Keratinocyte (primary cell): ENCODE results near the gene ANAPC5. TPM values are rescaled to one million over a fixed set of nuclear protein-coding genes. Genes with fewer than 3 reads are reported as not detected.
"Not testable (repeated sequence)": the region's sequence is repeated elsewhere in the genome, so short reads cannot be mapped to it uniquely, and the experiment has no call there.

Experiments used
- DNase-seq: peaks from one replicate; pipeline ENCODE4 v3.0.0-alpha.2; 2011; ENCODE audit warnings: low read depth, missing footprints, low spot score
- FAIRE-seq: peaks from 2 replicates; lab custom pipeline; 2011; peaks lifted over from hg19 to GRCh38; lab: Jason Lieb, UNC
- H2AFZ ChIP-seq: 2 replicates; pipeline ENCODE4 v1.6.0; 2012; ENCODE audit warnings: low read length, control low read depth, inconsistent platforms; ENCODE audit not compliant: control insufficient read depth
- H3K27ac ChIP-seq: 2 replicates; pipeline ENCODE4 v1.5.1; 2011; ENCODE audit warnings: low read length; ENCODE audit not compliant: control insufficient read depth, insufficient read depth
- H3K27me3 ChIP-seq: 3 replicates; pipeline ENCODE4 v1.6.0; 2011; ENCODE audit warnings: low read length; ENCODE audit not compliant: control insufficient read depth, insufficient read depth; ENCODE audit errors: extremely low read depth
- H3K36me3 ChIP-seq, 2 experiments: 2 replicates in 1 of 2; 3 replicates in 1 of 2; pipeline ENCODE4 v1.5.1; 2011; ENCODE audit warnings: low read length in 2 of 2, mild to moderate bottlenecking in 1 of 2; ENCODE audit not compliant: control insufficient read depth in 2 of 2, insufficient read depth in 2 of 2; ENCODE audit errors: extremely low read depth in 1 of 2
- H3K4me1 ChIP-seq: 3 replicates; pipeline ENCODE4 v1.5.1; 2011; ENCODE audit warnings: low read length; ENCODE audit not compliant: control insufficient read depth, insufficient read depth; ENCODE audit errors: extremely low read depth
- H3K4me2 ChIP-seq: 3 replicates; pipeline ENCODE4 v1.6.0; 2011; ENCODE audit warnings: low read depth, low read length; ENCODE audit not compliant: control insufficient read depth, insufficient read depth; ENCODE audit errors: extremely low read depth
- H3K4me3 ChIP-seq, 3 experiments: fragments of 200-600 bp in 1 of 3; sonication (generic) in 1 of 3; 2 replicates in 2 of 3; 3 replicates in 1 of 3; pipeline ENCODE4 v1.5.1; 2011 to 2016; ENCODE audit warnings: low read length in 3 of 3, mild to moderate bottlenecking in 3 of 3, control low read depth in 2 of 3, inconsistent platforms in 1 of 3, low read depth in 1 of 3, mixed read lengths in 1 of 3, mixed run types in 1 of 3, moderate library complexity in 1 of 3; ENCODE audit not compliant: control insufficient read depth in 2 of 3, insufficient read depth in 2 of 3; ENCODE audit errors: extremely low read depth in 1 of 3
- H3K79me2 ChIP-seq: 2 replicates; pipeline ENCODE4 v1.6.0; 2012; ENCODE audit warnings: low read length; ENCODE audit not compliant: control insufficient read depth, insufficient read depth
- H3K9ac ChIP-seq: 3 replicates; pipeline ENCODE4 v1.6.0; 2011; ENCODE audit warnings: low read length; ENCODE audit not compliant: control insufficient read depth, insufficient read depth; ENCODE audit errors: extremely low read depth
- H3K9me1 ChIP-seq: 3 replicates; pipeline ENCODE4 v1.6.0; 2011; ENCODE audit warnings: low read length; ENCODE audit not compliant: control insufficient read depth, insufficient read depth; ENCODE audit errors: extremely low read depth
- H3K9me3 ChIP-seq: 2 replicates; pipeline ENCODE4 v1.5.1; 2012; ENCODE audit warnings: low read depth, low read length; ENCODE audit not compliant: control insufficient read depth
- H4K20me1 ChIP-seq: 3 replicates; pipeline ENCODE4 v1.6.0; 2011; ENCODE audit warnings: low read length; ENCODE audit not compliant: control insufficient read depth, insufficient read depth; ENCODE audit errors: extremely low read depth
- CTCF ChIP-seq, 3 experiments: IDR thresholded peaks in 1 of 3; conservative IDR thresholded peaks in 1 of 3; optimal IDR thresholded peaks in 1 of 3; 2 replicates in 2 of 3; 3 replicates in 1 of 3; pipeline versions ENCODE3 to v1.5.1; 2011; ENCODE audit warnings: low read length in 3 of 3, mild to moderate bottlenecking in 3 of 3, moderate library complexity in 2 of 3, control low read depth in 1 of 3, inconsistent platforms in 1 of 3; ENCODE audit not compliant: insufficient read depth in 2 of 3; ENCODE audit errors: extremely low read depth in 1 of 3
- EZH2 ChIP-seq: IDR thresholded peaks from one replicate; pipeline ENCODE4 v1.6.1; 2012; ENCODE audit warnings: inconsistent platforms, mild to moderate bottlenecking, low read length, moderate library complexity
- dilution Hi-C: fragments of 300-500 bp; cut with MboI; formaldehyde crosslinking; loops from one replicate; pipeline ENCODE4 v1.7.0; 2020; ENCODE audit warnings: low sequenced_read_pairs; ENCODE audit not compliant: extremely low pct_ligation_motif_present
- polyA plus RNA-seq, 5 experiments: library from polyadenylated mRNA; depleted of rRNA in 3 of 5; stranded (reverse) in 3 of 5; stranded (forward) in 1 of 5; unstranded in 1 of 5; fragments of >200 nt; gene quantifications; 1 replicate in 1 of 5; 2 replicates in 3 of 5; 3 replicates in 1 of 5; pipeline versions ENCODE4 v1.2.1 to v1.2.3, GENCODE V29; 2011 to 2012; ENCODE audit warnings: missing spikeins in 2 of 5, low read depth in 1 of 5, low replicate concordance in 1 of 5

ANAPC5 gene
- polyA plus RNA-seq, 1 donor (not counting 4 experiments of a cell fraction or from before 2014, with no cell fraction given), result 115 TPM

DNA sequence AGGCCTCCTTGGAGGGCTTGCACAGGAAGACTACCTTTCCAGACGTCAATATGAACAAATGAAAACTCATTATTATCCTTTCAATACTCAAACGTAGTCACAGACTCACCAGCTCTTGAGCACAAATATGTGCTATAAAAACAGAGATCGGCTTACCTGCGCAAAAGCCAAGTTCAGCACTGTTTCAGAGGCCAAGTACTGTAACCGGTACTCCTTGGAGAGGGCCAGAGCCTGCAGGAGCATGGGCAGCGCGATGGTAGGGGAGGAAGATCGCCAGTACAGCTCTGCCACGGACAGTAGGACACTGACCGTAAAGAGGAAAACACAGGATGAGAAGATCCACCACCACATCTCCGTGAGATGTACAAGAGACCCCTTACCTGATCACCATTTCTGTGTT lies 34.1 kb downstream of the ANAPC5 start:
- Histone ChIP-seq H3K9ac (no peak overlapping the region), H3K27ac (no peak overlapping the region), H3K36me3 (peaks cover 7 to 13% of the 10 kb centered on the region in 2 experiments), H3K4me3 (no peak overlapping the region), H3K9me1 (no peaks in the 10 kb centered on the region), H3K9me3 (no peaks in the 10 kb centered on the region), H4K20me1 (no peaks in the 10 kb centered on the region), H3K4me2 (no peak overlapping the region), H3K4me1 (no peaks in the 10 kb centered on the region), H3K79me2 (no peaks in the 10 kb centered on the region), H2AFZ (no peak overlapping the region), H3K27me3 (no peaks in the 10 kb centered on the region)
- TF ChIP-seq CTCF (optimal IDR thresholded peaks at IDR 0.05 in 1 of 3, IDR thresholded peaks at IDR 0.05 in 1 of 3, conservative IDR thresholded peaks at IDR 0.05 in 1 of 3; ENCODE audit: extremely low read depth in 1 of 3, insufficient read depth in 2 of 3, low read length in 3 of 3) (no peak), EZH2 (no peak)
- dilution Hi-C loops, result no loop called here
- DNase-seq (no peak), FAIRE-seq (no peak)

DNA sequence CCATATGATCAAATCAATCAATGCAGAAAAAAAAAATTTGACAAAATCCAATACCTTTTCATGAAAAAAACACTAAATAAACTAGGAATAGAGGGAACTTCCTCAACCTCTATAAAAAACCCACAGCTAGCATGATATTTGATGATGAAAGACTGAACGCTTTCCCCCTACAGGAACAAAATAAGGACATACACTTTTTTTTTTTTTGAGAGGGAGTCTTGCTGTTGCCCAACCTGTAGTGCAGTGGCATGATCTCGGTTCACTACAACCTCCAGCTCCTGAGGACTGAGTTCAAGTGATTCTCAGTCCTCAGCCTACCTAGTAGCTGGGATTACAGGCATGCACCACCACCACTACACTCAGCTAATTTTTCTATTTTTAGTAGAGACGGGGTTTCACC lies 37.8 kb downstream of the ANAPC5 start:
- DNase-seq, result no peak
- no peak for FAIRE-seq
- Histone ChIP-seq H3K9me1 (no peaks in the 10 kb centered on the region), H3K36me3 (peaks cover 11 to 14% of the 10 kb centered on the region in 2 experiments), H3K9ac (no peak overlapping the region), H3K9me3 (no peaks in the 10 kb centered on the region), H3K4me3 (no peak overlapping the region), H4K20me1 (no peaks in the 10 kb centered on the region), H3K27me3 (no peaks in the 10 kb centered on the region), H3K27ac (no peak overlapping the region), H2AFZ (no peak overlapping the region), H3K4me1 (no peaks in the 10 kb centered on the region), H3K4me2 (no peak overlapping the region), H3K79me2 (no peaks in the 10 kb centered on the region)
- dilution Hi-C loops, result no loop called here
- TF ChIP-seq EZH2, result no peak
- no peak for TF ChIP-seq CTCF (optimal IDR thresholded peaks at IDR 0.05 in 1 of 3, IDR thresholded peaks at IDR 0.05 in 1 of 3, conservative IDR thresholded peaks at IDR 0.05 in 1 of 3; ENCODE audit: extremely low read depth in 1 of 3, insufficient read depth in 2 of 3, low read length in 3 of 3)

- DNase-seq, H3K79me2 ChIP-seq, H2AFZ ChIP-seq, H3K9me3 ChIP-seq, H3K4me3 ChIP-seq, H3K9me1 ChIP-seq, H3K9ac ChIP-seq, H3K27ac ChIP-seq, H4K20me1 ChIP-seq, H3K4me1 ChIP-seq, H3K27me3 ChIP-seq, H3K4me2 ChIP-seq, FAIRE-seq, dilution Hi-C loops: not testable (repeated sequence)
- peaks cover 9 to 12% of the 10 kb centered on the region in 2 experiments for H3K36me3 ChIP-seq
These were observed 42.0 kb downstream of the ANAPC5 start for GRCh38 chr12:121310231-121310630.

DNA sequence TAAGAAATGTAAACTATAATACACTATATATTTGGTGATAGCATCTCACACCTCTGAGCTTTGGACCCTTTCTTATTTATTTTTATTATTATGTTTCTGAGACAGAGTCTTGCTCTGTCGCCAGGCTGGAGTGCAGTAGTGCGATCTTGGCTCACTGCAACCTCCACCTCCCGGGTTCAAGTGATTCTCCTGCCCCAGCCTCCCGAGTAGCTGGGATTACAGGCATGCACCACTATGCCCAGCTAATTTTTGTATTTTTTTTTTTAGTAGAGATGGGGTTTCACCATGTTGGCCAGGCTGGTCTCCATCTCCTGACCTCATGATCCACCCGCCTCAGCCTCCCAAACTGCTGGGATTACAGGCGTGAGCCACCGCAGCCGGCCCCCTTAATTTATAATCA lies 44.8 kb downstream of the ANAPC5 start:
- FAIRE-seq, H2AFZ ChIP-seq, H3K27me3 ChIP-seq, H3K79me2 ChIP-seq, H4K20me1 ChIP-seq, H3K9me1 ChIP-seq, H3K4me2 ChIP-seq, H3K4me1 ChIP-seq, H3K4me3 ChIP-seq, H3K27ac ChIP-seq, H3K9me3 ChIP-seq, H3K9ac ChIP-seq, DNase-seq, dilution Hi-C loops: not testable (repeated sequence)
- peaks cover 9 to 12% of the 10 kb centered on the region in 2 experiments for H3K36me3 ChIP-seq
